HepG2 (cell line): ENCODE measurements around the gene GPR89A. TPM values are rescaled to one million over a fixed set of nuclear protein-coding genes. Genes with fewer than 3 reads are reported as not detected.

ENCODE experiments used
- ATAC-seq: fragments of 200-7000 bp; cut with Tn5 transposase; 3 replicates; pipeline ENCODE4 v1.9.1; 2020; ENCODE audit warnings: mild to moderate bottlenecking, moderate library complexity
- BruUV-seq: library from RNA; stranded (reverse); fragments of 400-500 nt; replicated peaks from 2 replicates; lab custom pipeline; 2021; lab: Mats Ljungman, UMichigan
- CTCF ChIA-PET: fragments of 300-600 bp; formaldehyde crosslinking; extraction: SDS; loops from one replicate; lab custom pipeline; 2021; ENCODE audit warnings: low total read pairs, inconsistent platforms, low intra/inter-chr PET ratio; lab: Yijun Ruan, JAX
- POLR2A ChIA-PET: fragments of 350-600 bp; sonication (Branson Sonifier 250); formaldehyde crosslinking; loops from one replicate; lab custom pipeline; 2020; ENCODE audit warnings: antibody characterized with exemption, inconsistent platforms; lab: Yijun Ruan, JAX
- DNase-seq: peaks from one replicate; pipeline ENCODE4 v3.0.0-alpha.2; 2015; ENCODE audit warnings: low spot score
- FAIRE-seq: peaks from 3 replicates; lab custom pipeline; 2011; peaks lifted over from hg19 to GRCh38; lab: Jason Lieb, UNC
- H2AFZ ChIP-seq: one replicate; pipeline ENCODE4 v1.6.1; 2011; ENCODE audit warnings: low read length, inconsistent platforms
- H3K27ac ChIP-seq: fragments of 300-600 bp; 3 replicates; pipeline ENCODE4 v1.8.0; 2011; ENCODE audit warnings: mixed run types, mild to moderate bottlenecking, mixed read lengths, low read length, inconsistent platforms; ENCODE audit not compliant: insufficient read depth; ENCODE audit errors: extremely low read length
- H3K27me3 ChIP-seq, 2 experiments: fragments of 200-600 bp in 1 of 2; 2 replicates in 1 of 2; 3 replicates in 1 of 2; pipeline versions ENCODE4 v1.6.0 to v1.8.0; 2011; ENCODE audit warnings: low read length in 2 of 2, mild to moderate bottlenecking in 2 of 2, moderate library complexity in 2 of 2, inconsistent platforms in 1 of 2; ENCODE audit not compliant: insufficient read depth in 2 of 2, control insufficient read depth in 1 of 2
- H3K36me3 ChIP-seq, 2 experiments: fragments of 200-600 bp in 1 of 2; replicated peaks in 1 of 2; 2 replicates in 1 of 2; 3 replicates in 1 of 2; pipeline versions ENCODE4 v1.5.1 to v1.8.0; 2011; ENCODE audit warnings: low read length in 2 of 2, inconsistent platforms in 1 of 2; ENCODE audit not compliant: insufficient read depth in 2 of 2, control insufficient read depth in 1 of 2
- H3K4me1 ChIP-seq: 2 replicates; pipeline ENCODE4 v1.5.1; 2012; ENCODE audit warnings: low read length, inconsistent platforms; ENCODE audit not compliant: insufficient read depth
- H3K4me2 ChIP-seq: 2 replicates; pipeline ENCODE4 v1.6.0; 2011; ENCODE audit warnings: low read depth, low read length, inconsistent platforms
- H3K4me3 ChIP-seq, 3 experiments: fragments of 200-600 bp in 1 of 3; sonication (generic), shearing (Covaris generic) in 1 of 3; replicated peaks in 1 of 3; 2 replicates each; pipeline ENCODE4 v1.5.1; 2011 to 2016; ENCODE audit warnings: low read length in 3 of 3, inconsistent platforms in 2 of 3, low read depth in 2 of 3, mild to moderate bottlenecking in 2 of 3, control low read depth in 1 of 3, mixed read lengths in 1 of 3; ENCODE audit not compliant: insufficient read depth in 1 of 3
- H3K79me2 ChIP-seq: one replicate; pipeline ENCODE4 v1.6.1; 2011; ENCODE audit warnings: low read length, inconsistent platforms; ENCODE audit not compliant: insufficient read depth
- H3K9ac ChIP-seq: 2 replicates; pipeline ENCODE4 v1.6.0; 2011; ENCODE audit warnings: mild to moderate bottlenecking, low read depth, low read length, inconsistent platforms; ENCODE audit not compliant: insufficient read depth
- H3K9me3 ChIP-seq: 2 replicates; pipeline ENCODE4 v1.5.1; 2012; ENCODE audit warnings: mild to moderate bottlenecking, low read length
- H4K20me1 ChIP-seq: 2 replicates; pipeline ENCODE4 v1.6.0; 2011; ENCODE audit warnings: inconsistent platforms, mild to moderate bottlenecking, low read length, moderate library complexity; ENCODE audit not compliant: insufficient read depth
- ATAD3A ChIP-seq: sonication (generic); formaldehyde crosslinking; IDR thresholded peaks from 2 replicates; pipeline ENCODE4 v1.4.0; 2020; ENCODE audit warnings: missing genetic modification reagents
- CEBPB ChIP-seq: IDR thresholded peaks from 2 replicates; pipeline ENCODE4 v1.6.1; 2011; ENCODE audit warnings: low read depth, low read length, improper control_type of control experiment, borderline replicate concordance
- CREM ChIP-seq, 2 experiments: sonication (generic) in 1 of 2; formaldehyde crosslinking in 1 of 2; IDR thresholded peaks; 2 replicates each; pipeline versions ENCODE4 v1.4.0 to v1.6.1; 2016 to 2020; ENCODE audit warnings: antibody characterized with exemption in 1 of 2, mild to moderate bottlenecking in 1 of 2, missing genetic modification reagents in 1 of 2
- CSRNP1 ChIP-seq: sonication (generic); formaldehyde crosslinking; IDR thresholded peaks from 2 replicates; pipeline ENCODE4 v1.8.1; 2023; ENCODE audit warnings: mild to moderate bottlenecking, missing genetic modification reagents
- LRRFIP1 ChIP-seq: sonication (generic); formaldehyde crosslinking; conservative IDR thresholded peaks from 2 replicates; pipeline ENCODE4 v1.4.0; 2020; ENCODE audit warnings: missing genetic modification reagents
- MAFF ChIP-seq: IDR thresholded peaks from 2 replicates; pipeline ENCODE4 v1.6.1; 2011; ENCODE audit warnings: low read depth, low read length, improper control_type of control experiment
- NPAS2 ChIP-seq: sonication (generic); formaldehyde crosslinking; IDR thresholded peaks from 2 replicates; pipeline ENCODE4 v1.8.0; 2022; ENCODE audit warnings: mild to moderate bottlenecking, missing genetic modification reagents, borderline replicate concordance
- RBM22 ChIP-seq: fragments of 200-400 bp; formaldehyde crosslinking; optimal IDR thresholded peaks from 2 replicates; pipeline ENCODE3; 2017; ENCODE audit warnings: mild to moderate bottlenecking, low read length, moderate library complexity
- SAFB2 ChIP-seq: sonication (generic); formaldehyde crosslinking; IDR thresholded peaks from 2 replicates; pipeline ENCODE4 v1.5.1; 2020; ENCODE audit warnings: missing genetic modification reagents, low read depth, mild to moderate bottlenecking, borderline replicate concordance
- SSRP1 ChIP-seq: IDR thresholded peaks from 2 replicates; pipeline ENCODE4 v1.6.1; 2016; ENCODE audit warnings: control low read depth
- STAT6 ChIP-seq: sonication (generic); formaldehyde crosslinking; IDR thresholded peaks from 2 replicates; pipeline ENCODE4 v1.4.0; 2020; ENCODE audit warnings: missing genetic modification reagents, mild to moderate bottlenecking, borderline replicate concordance
- SYNCRIP ChIP-seq: fragments of 200-400 bp; formaldehyde crosslinking; IDR thresholded peaks from 2 replicates; pipeline ENCODE4 v1.6.1; 2018; ENCODE audit warnings: mild to moderate bottlenecking, low read depth, low read length; ENCODE audit not compliant: insufficient read depth
- ZKSCAN1 ChIP-seq: fragments of 150-350 bp; IDR thresholded peaks from 2 replicates; pipeline ENCODE4 v1.6.1; 2014; ENCODE audit warnings: low read length
- ZNF17 ChIP-seq: sonication (generic); formaldehyde crosslinking; IDR thresholded peaks from 2 replicates; pipeline ENCODE4 v1.5.0; 2020; ENCODE audit warnings: mild to moderate bottlenecking, missing genetic modification reagents
- ZNF33A ChIP-seq: sonication (generic); formaldehyde crosslinking; IDR thresholded peaks from 2 replicates; pipeline ENCODE4 v1.5.1; 2020; ENCODE audit warnings: missing genetic modification reagents, mild to moderate bottlenecking, moderate library complexity, borderline replicate concordance
- WGBS: methylation state at CpG from one replicate; pipeline ENCODE4 v1.1.6; 2017; ENCODE audit warnings: low lambda C conversion rate; 5-methylcytosine and 5-hydroxymethylcytosine counted together
- in situ Hi-C: cut with HindIII; loops from 2 replicates; pipeline ENCODE4 v1.10.0; 2017; ENCODE audit warnings: low pct_unique_long_range_greater_than_20kb; ENCODE audit not compliant: extremely low pct_ligation_motif_present
- intact Hi-C: fragments of 100-400 bp; cut with micrococcal nuclease; formaldehyde crosslinking; loops from one replicate; pipeline ENCODE4 v1.10.0; 2022; ENCODE audit not compliant: unreplicated experiment
- polyA plus RNA-seq, 8 experiments: library from polyadenylated mRNA; depleted of rRNA in 3 of 8; stranded (reverse) in 7 of 8; unstranded in 1 of 8; fragments of >200 nt; fragmentation: Illumina TruSeq in 4 of 8; extraction: Trizol in 4 of 8; gene quantifications; 2 replicates each; pipeline versions ENCODE4 v1.2.1 to v1.2.3, GENCODE V29; 2011 to 2016; ENCODE audit warnings: low read depth in 4 of 8, missing spikeins in 1 of 8, mixed read lengths in 1 of 8; ENCODE audit not compliant: insufficient read depth in 1 of 8
- total RNA-seq, 5 experiments: library from RNA; depleted of rRNA; stranded (reverse); fragments of >200 nt; fragmentation: Illumina TruSeq; extraction: Trizol; gene quantifications; 2 replicates each; pipeline ENCODE4 v1.2.3, GENCODE V29; 2016; ENCODE audit warnings: low read depth in 1 of 5

GPR89A gene
- total and polyA plus RNA-seq, 2 of the 13 experiments (the other 11 are each of a cell fraction or from before 2014, with no cell fraction given) = 23.4 to 32.6 TPM

- H3K4me3 ChIP-seq = no peak overlapping the region
- no peak overlapping the region for H3K27ac ChIP-seq
- H3K4me2 ChIP-seq = no peak overlapping the region
- in situ Hi-C loops = no loop called here
- intact Hi-C loops = no loop called here
- ChIA-PET CTCF (no interaction called here), POLR2A (interaction anchor here (1.4 kb wide), 1 partner anchor 10 kb away, joined by 3 read pairs; the partner anchor contains the start of gene PDZK1)
- 74% methylated on average over 9 of the region's 10 CpGs for WGBS
- ATAC-seq (no peak), DNase-seq (no peak), FAIRE-seq (no peak)
- no peak overlapping the region for H3K9ac ChIP-seq
- no TSS peak for BruUV-seq
- no peaks in the 10 kb centered on the region for H3K36me3 ChIP-seq
- H2AFZ ChIP-seq = peak overlapping the region; percentile 33
- peaks cover 67% of the 10 kb centered on the region for H3K4me1 ChIP-seq
- TF ChIP-seq NPAS2 (CRISPR knock-in tag) (no peak), ZNF17 (no peak), ZNF33A (CRISPR knock-in tag) (no peak), SAFB2 (CRISPR knock-in tag) (no peak), CREM (IDR thresholded peaks at IDR 0.05) (no peak), CREM (CRISPR knock-in tag; IDR thresholded peaks at IDR 0.05) (no peak), ZKSCAN1 (no peak), RBM22 (no peak), LRRFIP1 (CRISPR knock-in tag) (no peak), MAFF (no peak), SYNCRIP (no peak), SSRP1 (CRISPR knock-in tag) (no peak), CEBPB (no peak), STAT6 (CRISPR knock-in tag) (no peak), CSRNP1 (no peak), ATAD3A (CRISPR knock-in tag) (no peak)
- no peaks in the 10 kb centered on the region for H3K9me3 ChIP-seq
- no peaks in the 10 kb centered on the region for H3K79me2 ChIP-seq
- H4K20me1 ChIP-seq = no peaks in the 10 kb centered on the region
- no peaks in the 10 kb centered on the region for H3K27me3 ChIP-seq
Observed at GRCh38 chr1:145716641-145717345, 109.0 kb downstream of the GPR89A start.
